Panc1 (cell line): ENCODE data around the gene ZNF831. TPM values are rescaled to one million over a fixed set of nuclear protein-coding genes. Genes with fewer than 3 reads are reported as not detected.

Experiments used
- ATAC-seq: fragments of 200-7000 bp; cut with Tn5 transposase; 2 replicates; pipeline ENCODE4 v1.9.1; 2020; ENCODE audit warnings: mild to moderate bottlenecking, moderate library complexity
- BruUV-seq: library from RNA; stranded (reverse); fragments of 400-500 nt; replicated peaks from 2 replicates; lab custom pipeline; 2021; lab: Mats Ljungman, UMichigan
- CTCF ChIA-PET: fragments of 300-600 bp; sonication (Branson Sonifier 250); formaldehyde crosslinking; loops from one replicate; lab custom pipeline; 2022; ENCODE audit warnings: antibody characterized with exemption; lab: Charles Lee
- POLR2A ChIA-PET: fragments of 300-600 bp; sonication (Branson Sonifier 250); formaldehyde crosslinking; loops from one replicate; lab custom pipeline; 2022; ENCODE audit warnings: antibody characterized with exemption; lab: Charles Lee
- DNase-seq: peaks from one replicate; pipeline ENCODE4 v3.0.0-alpha.2; 2010; ENCODE audit warnings: low read depth, low spot score
- H3K27ac ChIP-seq: 2 replicates; pipeline ENCODE4 v1.5.1; 2011; ENCODE audit warnings: mild to moderate bottlenecking, low read length, inconsistent platforms
- H3K27me3 ChIP-seq: fragments of 200-500 bp; sonication (Bioruptor generic); 2 replicates; pipeline ENCODE4 v1.6.0; 2014; ENCODE audit warnings: low read length, inconsistent platforms; ENCODE audit not compliant: control insufficient read depth, insufficient read depth
- H3K36me3 ChIP-seq: fragments of 200-500 bp; sonication (Bioruptor generic); 2 replicates; pipeline ENCODE4 v1.5.1; 2014; ENCODE audit warnings: inconsistent platforms, mild to moderate bottlenecking, low read length, moderate library complexity; ENCODE audit not compliant: control insufficient read depth, insufficient read depth
- H3K4me1 ChIP-seq: 2 replicates; pipeline ENCODE4 v1.5.1; 2011; ENCODE audit warnings: inconsistent platforms, mild to moderate bottlenecking, low read length, moderate library complexity; ENCODE audit not compliant: control insufficient read depth, insufficient read depth
- H3K4me3 ChIP-seq, 2 experiments: 2 replicates each; pipeline ENCODE4 v1.5.1; 2011 to 2012; ENCODE audit warnings: low read depth in 2 of 2, low read length in 2 of 2, mild to moderate bottlenecking in 2 of 2, inconsistent platforms in 1 of 2, moderate library complexity in 1 of 2
- H3K9me3 ChIP-seq: fragments of 200-500 bp; sonication (Bioruptor generic); 2 replicates; pipeline ENCODE4 v1.5.1; 2014; ENCODE audit warnings: low read depth, mild to moderate bottlenecking, inconsistent platforms, low read length, moderate library complexity; ENCODE audit not compliant: control insufficient read depth, insufficient read depth
- POLR2AphosphoS5 ChIP-seq: IDR thresholded peaks from 2 replicates; pipeline ENCODE4 v1.6.1; 2012; ENCODE audit warnings: mild to moderate bottlenecking, low read depth, low read length, moderate library complexity
- SIN3A ChIP-seq: IDR thresholded peaks from 2 replicates; pipeline ENCODE4 v1.6.1; 2012; ENCODE audit warnings: low read depth, mild to moderate bottlenecking, low read length, moderate library complexity, borderline replicate concordance; ENCODE audit not compliant: insufficient read depth
- TCF7L2 ChIP-seq: IDR thresholded peaks from 2 replicates; pipeline ENCODE4 v1.6.1; 2011; ENCODE audit warnings: mild to moderate bottlenecking, low read depth, low read length, inconsistent platforms
- in situ Hi-C: cut with HindIII; loops from 2 replicates; pipeline ENCODE4 v1.10.0; 2016; ENCODE audit warnings: low sequenced_read_pairs, low pct_unique_long_range_greater_than_20kb
- intact Hi-C: fragments of 100-400 bp; cut with micrococcal nuclease; formaldehyde crosslinking; loops from one replicate; pipeline ENCODE4 v1.10.0; 2022; ENCODE audit not compliant: unreplicated experiment
- total RNA-seq: library from RNA; stranded (reverse); gene quantifications from one replicate; pipeline ENCODE4 v1.2.1, GENCODE V29; 2021; ENCODE audit not compliant: unreplicated experiment
- TF ChIP-seq, protein P1 (sequence below), 2 experiments: IDR thresholded peaks; 2 replicates each; pipeline ENCODE4 v1.6.1; 2011 to 2012; ENCODE audit warnings: low read depth in 2 of 2, control low read depth in 1 of 2, low read length in 1 of 2, mild to moderate bottlenecking in 1 of 2, moderate library complexity in 1 of 2; ENCODE audit not compliant: insufficient read depth in 1 of 2
- TF ChIP-seq, protein P2 (sequence below): fragments of 450-650 bp; IDR thresholded peaks from 2 replicates; pipeline ENCODE4 v1.5.1; 2017; ENCODE audit warnings: mild to moderate bottlenecking

The ZNF831 gene
- total RNA-seq, 1 experiment from 2014 or later: 0.03 TPM

DNA sequence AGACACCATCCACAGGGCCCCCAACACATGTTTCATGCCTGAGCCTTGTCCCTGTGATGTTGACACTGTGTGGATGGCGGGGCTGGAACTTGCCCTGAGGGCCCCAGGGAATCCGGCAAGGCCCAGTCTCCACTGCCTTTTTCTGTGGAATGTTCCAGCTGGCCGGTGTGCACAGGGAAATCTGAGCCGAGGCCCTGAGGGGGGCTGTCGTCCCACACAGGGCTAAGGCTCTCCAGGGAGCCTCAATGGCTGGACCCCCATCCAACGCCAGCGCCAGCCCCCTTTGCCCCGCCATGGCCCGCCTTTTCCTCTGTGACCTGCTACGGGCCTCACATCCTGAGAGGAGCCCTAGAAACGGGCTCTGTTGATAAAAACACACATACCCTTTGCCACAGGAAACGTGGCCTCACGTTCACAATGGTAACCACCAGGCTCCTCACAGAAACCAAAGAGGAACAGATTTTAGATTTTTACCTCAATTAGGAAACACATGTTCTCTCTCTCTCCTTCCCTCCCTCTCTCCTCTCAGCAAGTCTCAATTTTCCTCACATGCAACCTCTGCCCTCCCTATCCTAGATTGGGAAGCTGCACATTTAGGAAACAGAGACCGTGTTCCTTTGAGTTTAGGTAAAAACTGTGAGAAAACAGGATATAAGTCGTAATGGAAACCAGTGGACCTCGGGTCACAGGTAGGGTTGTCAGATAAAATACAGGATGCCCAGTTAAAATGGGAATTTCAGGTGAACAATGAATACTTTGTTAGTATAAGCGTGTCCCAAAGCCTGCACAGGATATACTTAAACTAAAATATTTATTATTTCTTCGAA is 13.7 kb upstream of the ZNF831 start:
- ChIA-PET CTCF (no interaction called here), POLR2A (no interaction called here)
- Histone ChIP-seq H3K36me3 (no peaks in the 10 kb centered on the region), H3K9me3 (no peaks in the 10 kb centered on the region), H3K4me3 (no peak overlapping the region), H3K27me3 (peaks cover 12% of the 10 kb centered on the region), H3K4me1 (no peaks in the 10 kb centered on the region), H3K27ac (no peak overlapping the region)
- intact Hi-C loops: no loop called here
- ATAC-seq (no peak), DNase-seq (no peak)
- in situ Hi-C loops: no loop called here
- BruUV-seq: no TSS peak
- TF ChIP-seq SIN3A (no peak), TCF7L2 (no peak), POLR2AphosphoS5 (no peak)
- TF ChIP-seq, protein P1, sequence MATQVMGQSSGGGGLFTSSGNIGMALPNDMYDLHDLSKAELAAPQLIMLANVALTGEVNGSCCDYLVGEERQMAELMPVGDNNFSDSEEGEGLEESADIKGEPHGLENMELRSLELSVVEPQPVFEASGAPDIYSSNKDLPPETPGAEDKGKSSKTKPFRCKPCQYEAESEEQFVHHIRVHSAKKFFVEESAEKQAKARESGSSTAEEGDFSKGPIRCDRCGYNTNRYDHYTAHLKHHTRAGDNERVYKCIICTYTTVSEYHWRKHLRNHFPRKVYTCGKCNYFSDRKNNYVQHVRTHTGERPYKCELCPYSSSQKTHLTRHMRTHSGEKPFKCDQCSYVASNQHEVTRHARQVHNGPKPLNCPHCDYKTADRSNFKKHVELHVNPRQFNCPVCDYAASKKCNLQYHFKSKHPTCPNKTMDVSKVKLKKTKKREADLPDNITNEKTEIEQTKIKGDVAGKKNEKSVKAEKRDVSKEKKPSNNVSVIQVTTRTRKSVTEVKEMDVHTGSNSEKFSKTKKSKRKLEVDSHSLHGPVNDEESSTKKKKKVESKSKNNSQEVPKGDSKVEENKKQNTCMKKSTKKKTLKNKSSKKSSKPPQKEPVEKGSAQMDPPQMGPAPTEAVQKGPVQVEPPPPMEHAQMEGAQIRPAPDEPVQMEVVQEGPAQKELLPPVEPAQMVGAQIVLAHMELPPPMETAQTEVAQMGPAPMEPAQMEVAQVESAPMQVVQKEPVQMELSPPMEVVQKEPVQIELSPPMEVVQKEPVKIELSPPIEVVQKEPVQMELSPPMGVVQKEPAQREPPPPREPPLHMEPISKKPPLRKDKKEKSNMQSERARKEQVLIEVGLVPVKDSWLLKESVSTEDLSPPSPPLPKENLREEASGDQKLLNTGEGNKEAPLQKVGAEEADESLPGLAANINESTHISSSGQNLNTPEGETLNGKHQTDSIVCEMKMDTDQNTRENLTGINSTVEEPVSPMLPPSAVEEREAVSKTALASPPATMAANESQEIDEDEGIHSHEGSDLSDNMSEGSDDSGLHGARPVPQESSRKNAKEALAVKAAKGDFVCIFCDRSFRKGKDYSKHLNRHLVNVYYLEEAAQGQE (IDR thresholded peaks at IDR 0.05; ENCODE audit: insufficient read depth in 1 of 2, low read depth in 2 of 2, low read length in 1 of 2): no peak
- TF ChIP-seq, protein P2, sequence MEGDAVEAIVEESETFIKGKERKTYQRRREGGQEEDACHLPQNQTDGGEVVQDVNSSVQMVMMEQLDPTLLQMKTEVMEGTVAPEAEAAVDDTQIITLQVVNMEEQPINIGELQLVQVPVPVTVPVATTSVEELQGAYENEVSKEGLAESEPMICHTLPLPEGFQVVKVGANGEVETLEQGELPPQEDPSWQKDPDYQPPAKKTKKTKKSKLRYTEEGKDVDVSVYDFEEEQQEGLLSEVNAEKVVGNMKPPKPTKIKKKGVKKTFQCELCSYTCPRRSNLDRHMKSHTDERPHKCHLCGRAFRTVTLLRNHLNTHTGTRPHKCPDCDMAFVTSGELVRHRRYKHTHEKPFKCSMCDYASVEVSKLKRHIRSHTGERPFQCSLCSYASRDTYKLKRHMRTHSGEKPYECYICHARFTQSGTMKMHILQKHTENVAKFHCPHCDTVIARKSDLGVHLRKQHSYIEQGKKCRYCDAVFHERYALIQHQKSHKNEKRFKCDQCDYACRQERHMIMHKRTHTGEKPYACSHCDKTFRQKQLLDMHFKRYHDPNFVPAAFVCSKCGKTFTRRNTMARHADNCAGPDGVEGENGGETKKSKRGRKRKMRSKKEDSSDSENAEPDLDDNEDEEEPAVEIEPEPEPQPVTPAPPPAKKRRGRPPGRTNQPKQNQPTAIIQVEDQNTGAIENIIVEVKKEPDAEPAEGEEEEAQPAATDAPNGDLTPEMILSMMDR: no peak

DNA sequence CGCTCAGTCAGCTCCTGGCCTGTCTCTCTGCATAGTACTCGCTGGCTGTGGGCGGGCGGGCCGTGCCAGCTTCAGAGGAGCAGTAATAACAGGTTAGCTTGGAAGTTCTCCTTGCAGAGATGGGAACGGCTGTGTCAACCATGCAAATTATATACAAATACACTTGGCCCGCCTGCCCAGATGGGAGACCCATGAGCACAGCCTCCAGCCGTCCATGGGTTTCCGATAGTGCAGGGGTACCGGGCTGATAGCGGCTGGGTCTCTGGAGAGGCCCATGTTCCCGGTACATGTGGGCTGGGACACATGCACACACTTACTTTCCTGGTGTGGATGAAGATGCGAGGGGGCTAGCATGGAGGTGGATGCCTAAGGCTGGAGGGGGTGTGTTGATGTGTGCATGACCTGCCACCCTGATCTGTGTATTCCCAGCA is 12.8 kb upstream of the ZNF831 start:
- Histone ChIP-seq H3K36me3 (no peaks in the 10 kb centered on the region), H3K27me3 (peaks cover 9% of the 10 kb centered on the region), H3K4me1 (no peaks in the 10 kb centered on the region), H3K27ac (no peak overlapping the region), H3K9me3 (no peaks in the 10 kb centered on the region), H3K4me3 (no peak overlapping the region)
- DNase-seq (no peak), ATAC-seq (no peak)
- TF ChIP-seq, protein P2: no peak
- intact Hi-C loops: no loop called here
- in situ Hi-C loops: no loop called here
- ChIA-PET CTCF (no interaction called here), POLR2A (no interaction called here)
- no TSS peak for BruUV-seq
